GM12872 (cell line): ENCODE results near the gene MYO16.

Experiments
- TF ChIP-seq, protein P1 (sequence below): IDR thresholded peaks from 3 replicates; pipeline ENCODE4 v1.5.1; 2011; ENCODE audit warnings: low read depth, mild to moderate bottlenecking, low read length, moderate library complexity; ENCODE audit not compliant: insufficient read depth

The MYO16 gene

GRCh38 chr13:108924541-108924940 is 295.1 kb downstream of the MYO16 start:
- TF ChIP-seq, protein P1, sequence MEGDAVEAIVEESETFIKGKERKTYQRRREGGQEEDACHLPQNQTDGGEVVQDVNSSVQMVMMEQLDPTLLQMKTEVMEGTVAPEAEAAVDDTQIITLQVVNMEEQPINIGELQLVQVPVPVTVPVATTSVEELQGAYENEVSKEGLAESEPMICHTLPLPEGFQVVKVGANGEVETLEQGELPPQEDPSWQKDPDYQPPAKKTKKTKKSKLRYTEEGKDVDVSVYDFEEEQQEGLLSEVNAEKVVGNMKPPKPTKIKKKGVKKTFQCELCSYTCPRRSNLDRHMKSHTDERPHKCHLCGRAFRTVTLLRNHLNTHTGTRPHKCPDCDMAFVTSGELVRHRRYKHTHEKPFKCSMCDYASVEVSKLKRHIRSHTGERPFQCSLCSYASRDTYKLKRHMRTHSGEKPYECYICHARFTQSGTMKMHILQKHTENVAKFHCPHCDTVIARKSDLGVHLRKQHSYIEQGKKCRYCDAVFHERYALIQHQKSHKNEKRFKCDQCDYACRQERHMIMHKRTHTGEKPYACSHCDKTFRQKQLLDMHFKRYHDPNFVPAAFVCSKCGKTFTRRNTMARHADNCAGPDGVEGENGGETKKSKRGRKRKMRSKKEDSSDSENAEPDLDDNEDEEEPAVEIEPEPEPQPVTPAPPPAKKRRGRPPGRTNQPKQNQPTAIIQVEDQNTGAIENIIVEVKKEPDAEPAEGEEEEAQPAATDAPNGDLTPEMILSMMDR, result no peak

DNA sequence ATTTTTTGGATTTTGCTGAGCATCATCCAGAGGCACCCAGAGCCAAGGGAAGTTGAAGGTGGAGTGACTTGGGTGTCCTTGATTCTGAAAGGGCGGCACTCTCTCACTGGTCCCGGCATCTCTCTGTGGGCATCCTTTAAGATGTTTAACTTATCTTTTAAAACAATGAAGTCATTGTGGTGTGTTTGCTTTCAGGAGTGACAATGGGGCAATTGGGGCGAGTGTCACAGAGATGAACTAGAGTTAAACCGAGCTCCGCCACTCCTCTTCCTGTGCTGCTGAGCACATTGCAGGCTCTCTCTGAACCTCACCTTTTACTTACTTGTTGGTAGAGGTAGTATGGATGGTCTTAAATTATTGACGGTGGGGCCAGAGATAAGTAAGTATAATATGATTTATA is 295.7 kb downstream of the MYO16 start:
- TF ChIP-seq, protein P1, result no peak

- TF ChIP-seq, protein P1, result no peak
Observed at GRCh38 chr13:108926862-108927261, 297.5 kb downstream of the MYO16 start.

- TF ChIP-seq, protein P1, result no peak
Observed at GRCh38 chr13:108927615-108928014, 298.2 kb downstream of the MYO16 start.

DNA sequence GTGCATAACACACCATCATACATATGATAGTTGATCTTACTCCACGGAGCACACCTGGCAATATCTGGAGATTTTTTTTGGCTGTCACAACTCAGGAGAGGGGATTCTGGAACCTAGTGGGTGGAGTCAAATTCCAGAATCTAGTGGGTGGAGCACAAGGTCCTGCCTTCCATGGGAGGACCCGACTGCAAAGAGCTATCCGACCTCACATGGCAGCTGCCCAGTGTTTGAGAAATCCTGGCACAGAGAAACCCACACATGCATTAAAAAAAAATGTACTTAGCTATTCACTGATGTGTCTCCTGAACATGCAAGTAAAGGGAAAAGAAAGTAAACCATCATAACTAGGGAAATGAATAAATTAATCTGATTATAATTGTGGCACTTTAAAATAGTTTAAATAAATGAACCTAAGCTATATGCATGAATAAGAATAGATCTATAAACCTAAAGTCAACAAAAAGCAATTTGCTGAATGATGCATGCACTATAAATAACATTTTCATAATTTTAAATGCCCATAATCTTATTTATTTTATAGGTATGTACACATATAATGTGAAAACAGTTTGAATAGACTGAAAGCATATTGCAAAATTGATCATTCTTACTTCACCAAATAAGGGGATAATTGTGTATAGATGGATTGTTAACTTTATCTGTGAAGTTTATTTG is 300.3 kb downstream of the MYO16 start:
- TF ChIP-seq, protein P1, result no peak

DNA sequence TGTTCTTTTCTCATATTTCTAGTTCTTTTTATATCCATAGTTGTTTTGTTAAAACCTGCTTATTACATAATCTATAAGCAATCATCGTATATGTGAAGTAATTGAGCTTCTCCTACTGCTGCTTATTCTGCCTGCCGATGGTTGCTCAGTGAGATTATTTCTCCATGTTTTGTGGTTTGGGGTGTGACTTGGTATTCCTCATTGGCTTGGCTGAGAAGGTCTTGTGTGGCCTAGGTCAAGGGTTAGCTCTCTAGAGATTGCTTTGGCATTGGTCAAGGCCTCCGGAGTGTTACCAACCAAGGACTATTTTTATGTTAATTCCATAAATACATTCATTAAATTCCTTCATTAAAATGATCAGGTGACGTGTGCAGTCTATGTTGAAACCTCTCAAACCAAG is 302.8 kb downstream of the MYO16 start:
- TF ChIP-seq, protein P1, result no peak

DNA sequence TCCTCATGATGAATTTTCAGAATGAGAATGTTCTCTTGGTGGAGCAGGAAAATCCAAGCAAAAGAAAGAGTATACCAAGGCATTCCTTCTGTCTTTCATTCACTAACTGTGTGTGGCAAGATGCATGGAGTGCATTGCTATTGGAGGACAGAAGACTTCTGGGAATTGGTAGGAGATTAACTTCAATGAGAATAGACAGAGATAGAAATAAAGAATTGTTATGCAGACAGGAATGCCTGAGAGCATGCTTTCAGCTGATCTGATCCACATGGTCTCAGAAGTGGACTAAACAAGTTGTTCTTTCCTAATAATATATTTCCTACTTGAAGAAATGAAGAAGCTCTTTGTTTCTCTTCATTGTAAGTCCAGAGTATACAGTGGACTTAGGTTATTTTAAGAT is 303.6 kb downstream of the MYO16 start:
- TF ChIP-seq, protein P1, result no peak
